ENCODE results near the gene FBXW7.
A peak's percentile ranks its signal among the peaks of the same experiment; 100 is the strongest.

Gene FBXW7

DNA sequence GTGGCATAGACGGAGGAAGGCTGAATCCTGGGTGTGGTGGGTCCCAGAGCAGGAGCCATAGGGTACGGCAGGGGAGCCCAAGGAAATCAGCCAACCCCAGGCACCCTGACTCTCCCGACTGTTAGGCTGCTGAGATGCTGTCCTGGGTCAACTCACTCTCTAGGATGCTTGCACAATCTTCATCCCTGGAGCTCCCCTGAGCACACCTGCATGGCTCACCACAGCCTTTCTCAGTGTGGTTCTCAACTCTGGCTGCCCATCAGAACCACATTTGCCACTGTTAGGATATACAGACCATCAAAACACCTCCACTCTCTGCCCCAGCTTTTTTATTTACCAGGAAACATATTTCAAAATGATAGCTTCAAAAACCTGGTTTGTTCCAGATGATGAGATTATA is 236.3 kb downstream of the FBXW7 start:
- TF ChIP-seq, protein P1, sequence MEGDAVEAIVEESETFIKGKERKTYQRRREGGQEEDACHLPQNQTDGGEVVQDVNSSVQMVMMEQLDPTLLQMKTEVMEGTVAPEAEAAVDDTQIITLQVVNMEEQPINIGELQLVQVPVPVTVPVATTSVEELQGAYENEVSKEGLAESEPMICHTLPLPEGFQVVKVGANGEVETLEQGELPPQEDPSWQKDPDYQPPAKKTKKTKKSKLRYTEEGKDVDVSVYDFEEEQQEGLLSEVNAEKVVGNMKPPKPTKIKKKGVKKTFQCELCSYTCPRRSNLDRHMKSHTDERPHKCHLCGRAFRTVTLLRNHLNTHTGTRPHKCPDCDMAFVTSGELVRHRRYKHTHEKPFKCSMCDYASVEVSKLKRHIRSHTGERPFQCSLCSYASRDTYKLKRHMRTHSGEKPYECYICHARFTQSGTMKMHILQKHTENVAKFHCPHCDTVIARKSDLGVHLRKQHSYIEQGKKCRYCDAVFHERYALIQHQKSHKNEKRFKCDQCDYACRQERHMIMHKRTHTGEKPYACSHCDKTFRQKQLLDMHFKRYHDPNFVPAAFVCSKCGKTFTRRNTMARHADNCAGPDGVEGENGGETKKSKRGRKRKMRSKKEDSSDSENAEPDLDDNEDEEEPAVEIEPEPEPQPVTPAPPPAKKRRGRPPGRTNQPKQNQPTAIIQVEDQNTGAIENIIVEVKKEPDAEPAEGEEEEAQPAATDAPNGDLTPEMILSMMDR (IDR thresholded peaks at IDR 0.05; ENCODE audit: insufficient read depth, low read depth, low read length, missing control alignments): no peak
- no peak overlapping the region for H3K4me3 ChIP-seq (ENCODE audit: low read length)
- no peak for DNase-seq (ENCODE audit: low read depth)

DNA sequence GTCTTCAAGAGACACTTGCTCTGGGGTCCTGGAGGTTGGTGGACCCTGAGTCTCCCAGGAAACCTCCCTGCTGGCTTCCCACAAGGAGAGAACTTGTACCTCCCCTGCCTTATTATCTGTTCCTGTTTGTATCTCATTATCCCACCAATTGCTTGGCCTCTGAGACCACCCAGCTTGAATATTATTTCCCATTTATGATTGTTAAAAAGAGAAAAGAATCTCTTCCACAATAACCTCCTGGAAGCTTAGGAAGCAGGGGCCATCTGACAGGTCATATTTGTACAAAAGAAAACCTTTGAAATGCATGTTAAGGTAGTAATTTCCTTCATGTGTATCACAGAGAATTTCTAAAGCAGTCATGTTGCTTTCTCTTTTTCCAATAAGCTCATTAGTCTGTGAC is 239.5 kb downstream of the FBXW7 start:
- DNase-seq (ENCODE audit: low read depth): no peak
- no peak overlapping the region for H3K4me3 ChIP-seq (ENCODE audit: low read length)
- TF ChIP-seq, protein P1 (IDR thresholded peaks at IDR 0.05; ENCODE audit: insufficient read depth, low read depth, low read length, missing control alignments): no peak

DNA sequence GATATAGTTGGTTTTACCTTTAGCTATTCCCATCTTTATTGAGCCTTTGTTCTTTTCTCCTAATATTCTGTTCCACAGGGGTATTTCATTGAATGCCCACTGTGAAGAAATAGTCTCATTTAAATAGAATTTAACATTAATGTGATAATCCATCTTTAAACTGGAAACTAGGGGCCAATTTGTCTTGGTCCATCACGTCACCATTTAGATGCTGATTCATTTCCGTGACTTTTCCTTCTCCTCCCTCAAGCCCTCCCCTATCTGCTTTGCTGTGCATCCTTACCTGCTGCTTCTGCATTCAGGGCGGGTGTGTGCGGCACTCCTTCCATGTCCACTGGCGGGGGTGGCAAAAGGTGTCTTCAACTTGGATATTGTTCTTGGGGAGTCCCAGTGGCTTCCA is 241.1 kb downstream of the FBXW7 start:
- TF ChIP-seq, protein P1 (IDR thresholded peaks at IDR 0.05; ENCODE audit: insufficient read depth, low read depth, low read length, missing control alignments): no peak
- DNase-seq (ENCODE audit: low read depth): peak; percentile 21
- no peak overlapping the region for H3K4me3 ChIP-seq (ENCODE audit: low read length)

GRCh38 chr4:152294331-152294730 is 241.6 kb downstream of the FBXW7 start:
- no peak overlapping the region for H3K4me3 ChIP-seq (ENCODE audit: low read length)
- TF ChIP-seq, protein P1 (IDR thresholded peaks at IDR 0.05; ENCODE audit: insufficient read depth, low read depth, low read length, missing control alignments): no peak
- no peak for DNase-seq (ENCODE audit: low read depth)

- TF ChIP-seq, protein P1 (IDR thresholded peaks at IDR 0.05; ENCODE audit: insufficient read depth, low read depth, low read length, missing control alignments): no peak
Observed at GRCh38 chr4:152293527-152293926, 242.4 kb downstream of the FBXW7 start.

GRCh38 chr4:152290366-152290921 is 245.4 kb downstream of the FBXW7 start:
- no peak overlapping the region for H3K4me3 ChIP-seq (ENCODE audit: low read length)
- DNase-seq (ENCODE audit: low read depth): peak; percentile 66
- TF ChIP-seq, protein P1 (IDR thresholded peaks at IDR 0.05; ENCODE audit: insufficient read depth, low read depth, low read length, missing control alignments): no peak

More at GRCh38 chr4:152293527-152293926, 242.4 kb downstream of the FBXW7 start:
- DNase-seq (ENCODE audit: low read depth): peak; percentile 62
- no peak overlapping the region for H3K4me3 ChIP-seq (ENCODE audit: low read length)

- no peak for DNase-seq (ENCODE audit: low read depth)
- TF ChIP-seq, protein P1 (IDR thresholded peaks at IDR 0.05; ENCODE audit: insufficient read depth, low read depth, low read length, missing control alignments): no peak
- H3K4me3 ChIP-seq (ENCODE audit: low read length): no peak overlapping the region
Observed at GRCh38 chr4:152289941-152290340, 246.0 kb downstream of the FBXW7 start.

Measured in epithelial cell of esophagus (primary cell).